ENCODE data around the gene ZNF747.

DNA sequence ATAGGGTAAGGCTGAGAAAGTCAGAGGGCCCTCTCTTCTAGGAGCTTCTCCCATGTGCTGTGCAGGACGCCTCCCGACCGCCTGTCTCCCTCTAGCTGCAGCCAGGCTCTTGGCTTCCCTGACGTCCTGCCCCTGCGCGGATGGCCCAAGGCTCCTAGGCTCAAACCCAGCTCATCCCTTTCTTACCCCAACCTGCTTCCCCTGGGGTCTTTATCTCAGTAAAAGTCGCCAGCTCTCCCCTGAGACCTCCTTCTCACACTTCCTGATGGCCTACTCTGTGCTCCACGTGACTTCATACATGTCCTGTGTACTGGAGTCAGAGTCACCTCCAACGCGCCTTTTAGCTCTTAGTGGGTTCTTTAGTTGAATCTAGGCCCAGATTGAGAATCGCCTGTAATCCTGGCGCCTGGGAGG, 1.1 kb upstream of the ZNF747 start:
- TF ChIP-seq, protein P1, sequence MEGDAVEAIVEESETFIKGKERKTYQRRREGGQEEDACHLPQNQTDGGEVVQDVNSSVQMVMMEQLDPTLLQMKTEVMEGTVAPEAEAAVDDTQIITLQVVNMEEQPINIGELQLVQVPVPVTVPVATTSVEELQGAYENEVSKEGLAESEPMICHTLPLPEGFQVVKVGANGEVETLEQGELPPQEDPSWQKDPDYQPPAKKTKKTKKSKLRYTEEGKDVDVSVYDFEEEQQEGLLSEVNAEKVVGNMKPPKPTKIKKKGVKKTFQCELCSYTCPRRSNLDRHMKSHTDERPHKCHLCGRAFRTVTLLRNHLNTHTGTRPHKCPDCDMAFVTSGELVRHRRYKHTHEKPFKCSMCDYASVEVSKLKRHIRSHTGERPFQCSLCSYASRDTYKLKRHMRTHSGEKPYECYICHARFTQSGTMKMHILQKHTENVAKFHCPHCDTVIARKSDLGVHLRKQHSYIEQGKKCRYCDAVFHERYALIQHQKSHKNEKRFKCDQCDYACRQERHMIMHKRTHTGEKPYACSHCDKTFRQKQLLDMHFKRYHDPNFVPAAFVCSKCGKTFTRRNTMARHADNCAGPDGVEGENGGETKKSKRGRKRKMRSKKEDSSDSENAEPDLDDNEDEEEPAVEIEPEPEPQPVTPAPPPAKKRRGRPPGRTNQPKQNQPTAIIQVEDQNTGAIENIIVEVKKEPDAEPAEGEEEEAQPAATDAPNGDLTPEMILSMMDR (IDR thresholded peaks at IDR 0.05 in 2 of 3, conservative IDR thresholded peaks at IDR 0.05 in 1 of 3; ENCODE audit: control insufficient read depth in 2 of 3, extremely low read depth in 1 of 3, insufficient read depth in 1 of 3, low read depth in 3 of 3, low read length in 3 of 3): peak; percentile 63 to 84 (median 76); a peak in 5 of 6 replicates
- TF ChIP-seq, protein P2, sequence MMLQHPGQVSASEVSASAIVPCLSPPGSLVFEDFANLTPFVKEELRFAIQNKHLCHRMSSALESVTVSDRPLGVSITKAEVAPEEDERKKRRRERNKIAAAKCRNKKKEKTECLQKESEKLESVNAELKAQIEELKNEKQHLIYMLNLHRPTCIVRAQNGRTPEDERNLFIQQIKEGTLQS (IDR thresholded peaks at IDR 0.05; ENCODE audit: borderline replicate concordance, extremely low read depth, low read depth, low read length): no peak
